ENCODE results near the gene CSTF1. TPM values are rescaled to one million over a fixed set of nuclear protein-coding genes. Genes with fewer than 3 reads are reported as not detected.

Gene CSTF1
- total and polyA plus RNA-seq, 2 of the 8 experiments (the other 6 are each of a cell fraction or from before 2014, with no cell fraction given): 59.4 to 83.5 TPM

- Histone ChIP-seq H2AK5ac (ENCODE audit: low read depth, low read length) (no peak overlapping the region), H4K5ac (ENCODE audit: insufficient read length, low read depth, low read length) (no peak overlapping the region), H2BK120ac (replicated peaks; ENCODE audit: low read depth, low read length) (no peak overlapping the region), H2BK15ac (ENCODE audit: low read length) (no peak overlapping the region), H3K27ac (ENCODE audit: low read depth, low read length) (no peak overlapping the region), H4K91ac (replicated peaks; ENCODE audit: insufficient read length, low read length) (no peak overlapping the region), H3K23ac (ENCODE audit: insufficient read length) (no peak overlapping the region), H3K18ac (ENCODE audit: extremely low read depth, low read length) (no peak overlapping the region), H2BK5ac (ENCODE audit: low read depth, low read length) (no peak overlapping the region), H3K9ac (replicated peaks in 1 of 4; ENCODE audit: extremely low read depth in 1 of 4, low read depth in 3 of 4, low read length in 3 of 4) (no peak overlapping the region), H2BK20ac (ENCODE audit: low read length) (no peak overlapping the region), H3K79me1 (ENCODE audit: low read depth, low read length) (peaks cover 5% of the 10 kb centered on the region; the same call in 1 of the 2 replicates), H2BK12ac (ENCODE audit: low read depth, low read length) (no peak overlapping the region), H3K9me3 (ENCODE audit: insufficient read depth in 2 of 2, low read depth in 1 of 2, low read length in 1 of 2) (no peaks in the 10 kb centered on the region), H3K4me1 (replicated peaks in 1 of 4; ENCODE audit: control insufficient read depth in 3 of 4, insufficient read depth in 4 of 4, low read length in 3 of 4) (no peaks in the 10 kb centered on the region; a peak in 1 of 7 replicates), H3K79me2 (ENCODE audit: control insufficient read depth in 1 of 2, insufficient read depth in 2 of 2, low read length in 2 of 2) (peaks cover 0 to 66% of the 10 kb centered on the region in 2 experiments; a peak in 2 of 4 replicates), H4K20me1 (replicated peaks in 1 of 2; ENCODE audit: control insufficient read depth in 1 of 2, insufficient read depth in 2 of 2, low read length in 2 of 2) (peaks cover 4 to 14% of the 10 kb centered on the region in 2 experiments), H3K4ac (replicated peaks; ENCODE audit: insufficient read length, low read depth, low read length) (no peak overlapping the region), H3K4me2 (ENCODE audit: insufficient read depth in 1 of 2, low read depth in 2 of 2, low read length in 2 of 2) (no peak overlapping the region), H3K14ac (ENCODE audit: insufficient read length) (no peak overlapping the region), H3K23me2 (ENCODE audit: low read depth, low read length) (no peaks in the 10 kb centered on the region), H3K4me3 (ENCODE audit: extremely low read depth in 1 of 4, insufficient read depth in 2 of 4, low read depth in 3 of 4, low read length in 4 of 4) (no peak overlapping the region), H3K56ac (replicated peaks; ENCODE audit: insufficient read length, low read depth, low read length) (no peak overlapping the region), H4K8ac (ENCODE audit: extremely low read depth, insufficient read depth, low read length) (0 out of 2 replicates have a peak overlapping the region, but pooled peaks have one; percentile 3), H3K27me3 (replicated peaks in 1 of 4; ENCODE audit: control insufficient read depth in 3 of 4, extremely low read depth in 1 of 4, insufficient read depth in 3 of 4, low read length in 3 of 4) (no peaks in the 10 kb centered on the region), H2AFZ (ENCODE audit: low read length) (no peak overlapping the region), H3K36me3 (ENCODE audit: control insufficient read depth in 2 of 4, insufficient read depth in 4 of 4, low read length in 3 of 4) (peaks cover 17 to 73% (median 63%) of the 10 kb centered on the region in 4 experiments)
- DNase-seq (ENCODE audit: low read depth in 1 of 2, low spot score in 2 of 2) (no peak), FAIRE-seq (no peak)
- WGBS, 2 experiments (ENCODE audit: extremely low coverage in 1 of 2, insufficient coverage in 1 of 2, insufficient read length in 1 of 2, insufficient replicate concordance in 2 of 2, low coverage in 1 of 2, low lambda C conversion rate in 2 of 2, missing lambda C conversion rate in 1 of 2): 84% methylated on average over 8 of the region's 8 CpGs; no CpG with 5 or more reads in 1 of the 2 experiments
- no peak for TF ChIP-seq BCL11A (IDR thresholded peaks at IDR 0.05; ENCODE audit: low read depth in 2 of 2, low read length in 2 of 2)
- no peak for TF ChIP-seq POU5F1 (IDR thresholded peaks at IDR 0.05; ENCODE audit: low read depth, low read length)
- TF ChIP-seq BRCA1 (IDR thresholded peaks at IDR 0.05; ENCODE audit: low read depth, low read length): no peak
- TF ChIP-seq SIN3A (conservative IDR thresholded peaks at IDR 0.05 in 1 of 2, IDR thresholded peaks at IDR 0.05 in 1 of 2; ENCODE audit: low read depth in 1 of 2, low read length in 2 of 2): no peak
- TF ChIP-seq CBX8 (IDR thresholded peaks at IDR 0.05; ENCODE audit: borderline replicate concordance, low read depth, low read length): no peak
- POLR2A ChIA-PET (ENCODE audit: partially characterized antibody): interaction anchor here (1.3 to 2.6 kb wide), 4 partner anchors 8 to 16 kb away, joined by 3 to 8 read pairs (median 4); partner anchors contain the start of genes AURKA and CSTF1
- CTCF ChIA-PET (ENCODE audit: partially characterized antibody): interaction anchor here (1.2 to 1.4 kb wide), 2 partner anchors 9 to 17 kb away, joined by 4 read pairs; partner anchors contain the start of genes AURKA and CSTF1
Observed at GRCh38 chr20:56383334-56383733, 9.1 kb upstream of the CSTF1 start.
